Hepatocyte (in vitro differentiated cells): ENCODE results near the gene NOP58.

ENCODE experiments used
- EZH2phosphoT487 ChIP-seq: fragments of 200-600 bp; sonication (generic); IDR thresholded peaks from one replicate; pipeline ENCODE4 v1.6.1; 2018; ENCODE audit warnings: antibody characterized with exemption, mild to moderate bottlenecking, low read depth, moderate library complexity; ENCODE audit not compliant: unreplicated experiment, severe bottlenecking
- TF ChIP-seq, protein P1 (sequence below): fragments of 200-600 bp; sonication (generic); IDR thresholded peaks from 2 replicates; pipeline ENCODE4 v1.5.1; 2016; ENCODE audit warnings: antibody characterized with exemption, mild to moderate bottlenecking; ENCODE audit not compliant: poor library complexity

DNA sequence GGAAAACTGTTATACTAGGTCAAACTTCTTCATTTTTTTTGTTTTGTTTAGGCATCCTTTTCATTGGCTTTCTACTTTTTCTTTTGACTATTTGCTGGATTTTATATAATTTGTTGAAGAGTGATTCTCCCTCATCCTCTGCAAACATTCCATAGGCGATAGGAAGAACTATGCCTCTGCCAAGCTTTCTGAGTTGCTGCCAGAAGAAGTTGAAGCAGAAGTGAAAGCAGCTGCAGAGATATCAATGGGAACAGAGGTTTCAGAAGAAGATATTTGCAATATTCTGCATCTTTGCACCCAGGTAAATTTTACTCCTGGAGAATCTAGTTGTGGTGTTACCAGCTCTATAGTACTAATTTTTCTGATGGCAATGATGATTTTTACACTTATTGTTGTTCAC, 25.4 kb downstream of the NOP58 start:
- no peak for TF ChIP-seq EZH2phosphoT487
- TF ChIP-seq, protein P1, sequence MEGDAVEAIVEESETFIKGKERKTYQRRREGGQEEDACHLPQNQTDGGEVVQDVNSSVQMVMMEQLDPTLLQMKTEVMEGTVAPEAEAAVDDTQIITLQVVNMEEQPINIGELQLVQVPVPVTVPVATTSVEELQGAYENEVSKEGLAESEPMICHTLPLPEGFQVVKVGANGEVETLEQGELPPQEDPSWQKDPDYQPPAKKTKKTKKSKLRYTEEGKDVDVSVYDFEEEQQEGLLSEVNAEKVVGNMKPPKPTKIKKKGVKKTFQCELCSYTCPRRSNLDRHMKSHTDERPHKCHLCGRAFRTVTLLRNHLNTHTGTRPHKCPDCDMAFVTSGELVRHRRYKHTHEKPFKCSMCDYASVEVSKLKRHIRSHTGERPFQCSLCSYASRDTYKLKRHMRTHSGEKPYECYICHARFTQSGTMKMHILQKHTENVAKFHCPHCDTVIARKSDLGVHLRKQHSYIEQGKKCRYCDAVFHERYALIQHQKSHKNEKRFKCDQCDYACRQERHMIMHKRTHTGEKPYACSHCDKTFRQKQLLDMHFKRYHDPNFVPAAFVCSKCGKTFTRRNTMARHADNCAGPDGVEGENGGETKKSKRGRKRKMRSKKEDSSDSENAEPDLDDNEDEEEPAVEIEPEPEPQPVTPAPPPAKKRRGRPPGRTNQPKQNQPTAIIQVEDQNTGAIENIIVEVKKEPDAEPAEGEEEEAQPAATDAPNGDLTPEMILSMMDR: no peak
